LNCaP clone FGC (cell line): Measurements from ENCODE around the gene LRRC45.

Source experiments
- DNase-seq: peaks from one replicate; pipeline ENCODE4 v3.0.0-alpha.2; 2011; ENCODE audit warnings: low read depth
- H3K4me3 ChIP-seq: 2 replicates; pipeline ENCODE4 v1.5.1; 2011; ENCODE audit warnings: mild to moderate bottlenecking, low read depth, low read length, control low read depth
- CTCF ChIP-seq: IDR thresholded peaks from 2 replicates; pipeline ENCODE4 v1.5.1; 2012; ENCODE audit warnings: mild to moderate bottlenecking; ENCODE audit not compliant: control insufficient read depth, insufficient read depth; ENCODE audit errors: extremely low read depth

Gene LRRC45

GRCh38 chr17:82031885-82032627, 9.0 kb downstream of the LRRC45 start:
- DNase-seq, result no peak
- no peak for TF ChIP-seq CTCF
- H3K4me3 ChIP-seq, result peak overlapping the region; percentile 78

GRCh38 chr17:82033359-82034085, 10.4 kb downstream of the LRRC45 start:
- TF ChIP-seq CTCF, result no peak
- no peak for DNase-seq
- H3K4me3 ChIP-seq, result no peak overlapping the region

- DNase-seq, result no peak
- H3K4me3 ChIP-seq, result no peak overlapping the region
- no peak for TF ChIP-seq CTCF
Measured at GRCh38 chr17:82034371-82035011, 11.4 kb downstream of the LRRC45 start.

- no peak overlapping the region for H3K4me3 ChIP-seq
- TF ChIP-seq CTCF, result no peak
- no peak for DNase-seq
Measured at GRCh38 chr17:82035488-82035887, 12.4 kb downstream of the LRRC45 start.

- H3K4me3 ChIP-seq, result peak overlapping the region; percentile 87
- TF ChIP-seq CTCF, result no peak
- DNase-seq, result no peak
Measured at GRCh38 chr17:82035956-82036633, 13.0 kb downstream of the LRRC45 start.

- TF ChIP-seq CTCF, result peak; percentile 21; the same call in 1 of the 2 replicates
- DNase-seq, result no peak
- peak overlapping the region; percentile 87 for H3K4me3 ChIP-seq
Measured at GRCh38 chr17:82036634-82037091, 13.6 kb downstream of the LRRC45 start.
